Lower leg skin (tissue), 3 donors: ENCODE results near the gene SEPHS1.

Experiments
- CTCF ChIP-seq, 3 donors: fragments of 450-650 bp; IDR thresholded peaks; one replicate each; pipeline ENCODE4 v1.5.1; 2016; ENCODE audit warnings: antibody characterized with exemption in 3 of 3, mild to moderate bottlenecking in 3 of 3, moderate library complexity in 2 of 3
- POLR2A ChIP-seq, 2 donors: fragments of 450-650 bp; IDR thresholded peaks; one replicate each; pipeline ENCODE4 v1.6.1; 2016 to 2017; ENCODE audit warnings: antibody characterized with exemption in 2 of 2, mild to moderate bottlenecking in 1 of 2, moderate library complexity in 1 of 2

GRCh38 chr10:13347500-13348156, 465 bp downstream of the SEPHS1 start:
- TF ChIP-seq POLR2A (IDR thresholded peaks at IDR 0.05) (no peak), CTCF (IDR thresholded peaks at IDR 0.05) (no peak)
